AG10803 (cell line): Measurements from ENCODE around the gene L3MBTL4.

Experiments
- DNase-seq: peaks from one replicate; pipeline ENCODE4 v3.0.0; 2010; ENCODE audit warnings: low read depth
- H3K4me3 ChIP-seq: 2 replicates; pipeline ENCODE4 v1.5.1; 2011; ENCODE audit warnings: mild to moderate bottlenecking, low read length, control low read depth
- CTCF ChIP-seq: conservative IDR thresholded peaks from 2 replicates; pipeline ENCODE4 v1.5.1; 2011; ENCODE audit warnings: mild to moderate bottlenecking, low read length, control low read depth, inconsistent platforms

Gene L3MBTL4

GRCh38 chr18:6115710-6116109 lies 299.0 kb downstream of the L3MBTL4 start:
- no peak for DNase-seq
- no peak overlapping the region for H3K4me3 ChIP-seq
- TF ChIP-seq CTCF = no peak

- DNase-seq = no peak
- H3K4me3 ChIP-seq = no peak overlapping the region
- no peak for TF ChIP-seq CTCF
Observed at GRCh38 chr18:6113650-6114049, 301.1 kb downstream of the L3MBTL4 start.

- no peak for TF ChIP-seq CTCF
- no peak overlapping the region for H3K4me3 ChIP-seq
- no peak for DNase-seq
Observed at GRCh38 chr18:6111726-6112125, 303.0 kb downstream of the L3MBTL4 start.

- no peak for TF ChIP-seq CTCF
- DNase-seq = no peak
- H3K4me3 ChIP-seq = no peak overlapping the region
Observed at GRCh38 chr18:6109743-6110142, 305.0 kb downstream of the L3MBTL4 start.

GRCh38 chr18:6107794-6108193 lies 306.9 kb downstream of the L3MBTL4 start:
- TF ChIP-seq CTCF = no peak
- no peak overlapping the region for H3K4me3 ChIP-seq
- DNase-seq = no peak

- no peak for TF ChIP-seq CTCF
- H3K4me3 ChIP-seq = no peak overlapping the region
- no peak for DNase-seq
Observed at GRCh38 chr18:6106091-6106685, 308.5 kb downstream of the L3MBTL4 start.

- no peak overlapping the region for H3K4me3 ChIP-seq
- TF ChIP-seq CTCF = no peak
- DNase-seq = no peak
Observed at GRCh38 chr18:6103741-6104140, 311.0 kb downstream of the L3MBTL4 start.
